ENCODE results near the gene LRRC49.
"Not testable (repeated sequence)": the region's sequence is repeated elsewhere in the genome, so short reads cannot be mapped to it uniquely, and the experiment has no call there.

DNA sequence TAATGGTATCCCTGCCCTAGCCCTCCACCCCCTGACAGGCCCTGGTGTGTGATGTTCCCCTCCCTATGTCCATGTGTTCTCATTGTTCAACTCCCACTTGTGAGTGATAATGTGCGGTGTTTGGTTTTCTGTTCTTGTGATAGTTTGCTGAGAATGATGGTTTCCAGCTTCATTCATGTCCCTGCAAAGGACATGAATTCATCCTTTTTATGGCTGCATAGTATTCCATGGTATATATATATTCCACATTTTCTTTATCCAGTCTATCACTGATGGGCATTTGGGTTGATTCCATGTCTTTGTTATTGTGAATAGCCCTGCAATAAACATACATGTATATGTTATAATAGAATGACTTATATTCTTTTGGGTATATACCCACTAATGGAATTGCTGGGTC is 142.9 kb downstream of the LRRC49 start:
- TF ChIP-seq, protein P1, sequence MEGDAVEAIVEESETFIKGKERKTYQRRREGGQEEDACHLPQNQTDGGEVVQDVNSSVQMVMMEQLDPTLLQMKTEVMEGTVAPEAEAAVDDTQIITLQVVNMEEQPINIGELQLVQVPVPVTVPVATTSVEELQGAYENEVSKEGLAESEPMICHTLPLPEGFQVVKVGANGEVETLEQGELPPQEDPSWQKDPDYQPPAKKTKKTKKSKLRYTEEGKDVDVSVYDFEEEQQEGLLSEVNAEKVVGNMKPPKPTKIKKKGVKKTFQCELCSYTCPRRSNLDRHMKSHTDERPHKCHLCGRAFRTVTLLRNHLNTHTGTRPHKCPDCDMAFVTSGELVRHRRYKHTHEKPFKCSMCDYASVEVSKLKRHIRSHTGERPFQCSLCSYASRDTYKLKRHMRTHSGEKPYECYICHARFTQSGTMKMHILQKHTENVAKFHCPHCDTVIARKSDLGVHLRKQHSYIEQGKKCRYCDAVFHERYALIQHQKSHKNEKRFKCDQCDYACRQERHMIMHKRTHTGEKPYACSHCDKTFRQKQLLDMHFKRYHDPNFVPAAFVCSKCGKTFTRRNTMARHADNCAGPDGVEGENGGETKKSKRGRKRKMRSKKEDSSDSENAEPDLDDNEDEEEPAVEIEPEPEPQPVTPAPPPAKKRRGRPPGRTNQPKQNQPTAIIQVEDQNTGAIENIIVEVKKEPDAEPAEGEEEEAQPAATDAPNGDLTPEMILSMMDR (IDR thresholded peaks at IDR 0.05; ENCODE audit: insufficient read depth, low read depth, low read length): not testable (repeated sequence)
- TF ChIP-seq EZH2 (IDR thresholded peaks at IDR 0.05; ENCODE audit: insufficient read depth, low read length): not testable (repeated sequence)

All from astrocyte (in vitro differentiated cells and primary cell).